Left renal pelvis (tissue), 4 donors: ENCODE measurements around the gene RTN4. TPM values are rescaled to one million over a fixed set of nuclear protein-coding genes. Genes with fewer than 3 reads are reported as not detected.

ENCODE experiments used
- DNase-seq, 4 donors: peaks; one replicate each; pipeline ENCODE4 v3.0.0-alpha.2; 2013; ENCODE audit warnings: low read depth in 4 of 4, low spot score in 3 of 4
- polyA plus RNA-seq, 4 donors: library from polyadenylated mRNA; unstranded; fragments of 120-200 nt; gene quantifications; one replicate each; pipeline ENCODE4 v1.2.1, GENCODE V29; 2013; ENCODE audit not compliant: insufficient read length in 4 of 4

Gene RTN4
- polyA plus RNA-seq, 4 donors, result 297 to 398 (median 343) TPM

- no peak for DNase-seq
Observed at GRCh38 chr2:54931473-54931872, 118.8 kb downstream of the RTN4 start.

GRCh38 chr2:54928719-54929118, 121.5 kb downstream of the RTN4 start:
- DNase-seq, result no peak

GRCh38 chr2:54927751-54928615, 122.3 kb downstream of the RTN4 start:
- no peak for DNase-seq

GRCh38 chr2:54927085-54927750, 123.0 kb downstream of the RTN4 start:
- no peak for DNase-seq

GRCh38 chr2:54925022-54925421, 125.2 kb downstream of the RTN4 start:
- no peak for DNase-seq

- no peak for DNase-seq
Observed at GRCh38 chr2:54924121-54924520, 126.1 kb downstream of the RTN4 start.

Other genes starting within 250 kb of the RTN4 start
- gene CLHC1, start 181.8 kb upstream of the RTN4 start, polyA plus RNA-seq, result 10 to 100 TPM; 20.7 to 31.9 (median 25.0) TPM
- gene RPS27A, start 182.2 kb upstream of the RTN4 start, polyA plus RNA-seq, result 1,000 to 10,000 TPM; 1,699 to 1,933 (median 1,901) TPM
- 10 to 100 TPM; 19.2 to 44.6 (median 42.5) TPM for gene MTIF2, start 218.8 kb upstream of the RTN4 start, polyA plus RNA-seq